Caco-2 (cell line): Measurements from ENCODE around the gene CDPF1. TPM values are rescaled to one million over a fixed set of nuclear protein-coding genes. Genes with fewer than 3 reads are reported as not detected.

Experiments used
- BruUV-seq: library from RNA; stranded (reverse); fragments of 400-500 nt; replicated peaks from 2 replicates; lab custom pipeline; 2021; lab: Mats Ljungman, UMichigan
- CTCF ChIA-PET: fragments of 300-600 bp; sonication (Branson Sonifier 250); formaldehyde crosslinking; loops from one replicate; lab custom pipeline; 2022; ENCODE audit warnings: antibody characterized with exemption; lab: Charles Lee
- POLR2A ChIA-PET: fragments of 300-600 bp; sonication (Branson Sonifier 250); formaldehyde crosslinking; loops from one replicate; lab custom pipeline; 2022; ENCODE audit warnings: antibody characterized with exemption; lab: Charles Lee
- DNase-seq, 2 experiments: peaks; one replicate each; pipeline versions ENCODE4 v3.0.0 to v3.0.0-alpha.2; 2020 to 2022
- H3K27me3 ChIP-seq: replicated peaks from 2 replicates; pipeline ENCODE4 v1.6.0; 2011; ENCODE audit warnings: low read length; ENCODE audit not compliant: control insufficient read depth, insufficient read depth
- H3K36me3 ChIP-seq: 2 replicates; pipeline ENCODE4 v1.5.1; 2011; ENCODE audit warnings: low read length; ENCODE audit not compliant: control insufficient read depth, insufficient read depth
- H3K4me1 ChIP-seq: fragments of 250-450 bp; sonication (Bioruptor Pico); 2 replicates; pipeline ENCODE4 v1.5.1; 2020; ENCODE audit warnings: mild to moderate bottlenecking
- H3K4me3 ChIP-seq: 2 replicates; pipeline ENCODE4 v1.5.1; 2011; ENCODE audit warnings: low read depth, mild to moderate bottlenecking, control low read depth, low read length
- H3K9me3 ChIP-seq: fragments of 250-450 bp; sonication (Bioruptor Pico); 2 replicates; pipeline ENCODE4 v1.5.1; 2020; ENCODE audit warnings: mild to moderate bottlenecking, moderate library complexity
- H3K27ac Mint-ChIP-seq: one replicate; pipeline ENCODE4 v1.8.0; 2022; ENCODE audit warnings: mixed read lengths; ENCODE audit not compliant: unreplicated experiment
- H3K27me3 Mint-ChIP-seq: one replicate; pipeline ENCODE4 v1.8.0; 2022; ENCODE audit warnings: mixed read lengths; ENCODE audit not compliant: insufficient read depth, unreplicated experiment
- H3K36me3 Mint-ChIP-seq: one replicate; pipeline ENCODE4 v1.8.0; 2022; ENCODE audit warnings: mild to moderate bottlenecking, mixed read lengths; ENCODE audit not compliant: insufficient read depth, unreplicated experiment
- H3K4me1 Mint-ChIP-seq: one replicate; pipeline ENCODE4 v1.8.0; 2022; ENCODE audit warnings: low read depth, mixed read lengths; ENCODE audit not compliant: unreplicated experiment
- H3K4me3 Mint-ChIP-seq: one replicate; pipeline ENCODE4 v1.8.0; 2022; ENCODE audit warnings: mild to moderate bottlenecking, moderate library complexity, mixed read lengths; ENCODE audit not compliant: unreplicated experiment
- H3K9me3 Mint-ChIP-seq: one replicate; pipeline ENCODE4 v1.8.0; 2022; ENCODE audit warnings: mixed read lengths; ENCODE audit not compliant: unreplicated experiment
- CTCF ChIP-seq, 2 experiments: fragments of 200-600 bp in 1 of 2; IDR thresholded peaks; 1 replicate in 1 of 2; 2 replicates in 1 of 2; pipeline versions ENCODE4 v1.5.1 to v1.8.0; 2011 to 2022; ENCODE audit warnings: antibody characterized with exemption in 1 of 2, control low read depth in 1 of 2, inconsistent platforms in 1 of 2, low read depth in 1 of 2, low read length in 1 of 2, mild to moderate bottlenecking in 1 of 2, moderate library complexity in 1 of 2; ENCODE audit not compliant: insufficient read depth in 1 of 2, severe bottlenecking in 1 of 2, unreplicated experiment in 1 of 2
- intact Hi-C: fragments of 100-400 bp; cut with micrococcal nuclease; formaldehyde crosslinking; loops from one replicate; pipeline ENCODE4 v1.10.0; 2022; ENCODE audit not compliant: unreplicated experiment
- total RNA-seq: library from RNA; stranded (reverse); gene quantifications from 2 replicates; pipeline ENCODE4 v1.2.3, GENCODE V29; 2022

Gene CDPF1
- total RNA-seq, 1 experiment from 2014 or later = 7.2 TPM

- H3K27ac Mint-ChIP-seq = no peak overlapping the region
- Histone ChIP-seq H3K9me3 (no peaks in the 10 kb centered on the region), H3K27me3 (no peaks in the 10 kb centered on the region), H3K4me3 (no peak overlapping the region), H3K4me1 (peaks cover 12% of the 10 kb centered on the region), H3K36me3 (no peaks in the 10 kb centered on the region)
- no TSS peak for BruUV-seq
- H3K36me3 Mint-ChIP-seq = no peaks in the 10 kb centered on the region
- no peaks in the 10 kb centered on the region for H3K27me3 Mint-ChIP-seq
- CTCF ChIA-PET = no interaction called here
- intact Hi-C loops = no loop called here
- peaks cover 13% of the 10 kb centered on the region for H3K4me1 Mint-ChIP-seq
- H3K4me3 Mint-ChIP-seq = peak overlapping the region; percentile 93
- no peak for DNase-seq
- POLR2A ChIA-PET = no interaction called here
- no peak for TF ChIP-seq CTCF (IDR thresholded peaks at IDR 0.05; ENCODE audit: insufficient read depth in 1 of 2, low read depth in 1 of 2, low read length in 1 of 2, severe bottlenecking in 1 of 2, unreplicated experiment in 1 of 2)
- no peaks in the 10 kb centered on the region for H3K9me3 Mint-ChIP-seq
These were observed 1.8 kb upstream of the CDPF1 start for GRCh38 chr22:46251816-46252380.

- no peaks in the 10 kb centered on the region for H3K9me3 ChIP-seq
- Mint-ChIP-seq H3K4me1 (peaks cover 10% of the 10 kb centered on the region), H3K9me3 (no peaks in the 10 kb centered on the region), H3K27ac (peak overlapping the region; percentile 90), H3K4me3 (peak overlapping the region; percentile 93), H3K36me3 (no peaks in the 10 kb centered on the region), H3K27me3 (no peaks in the 10 kb centered on the region)
- peaks cover 12% of the 10 kb centered on the region for H3K4me1 ChIP-seq
- peak overlapping the region; percentile 78 for H3K4me3 ChIP-seq
- intact Hi-C loops = no loop called here
- ChIA-PET CTCF (no interaction called here), POLR2A (no interaction called here)
- no peak for DNase-seq
- no peak for TF ChIP-seq CTCF (IDR thresholded peaks at IDR 0.05; ENCODE audit: insufficient read depth in 1 of 2, low read depth in 1 of 2, low read length in 1 of 2, severe bottlenecking in 1 of 2, unreplicated experiment in 1 of 2)
- H3K36me3 ChIP-seq = no peaks in the 10 kb centered on the region
- H3K27me3 ChIP-seq = no peaks in the 10 kb centered on the region
- TSS peak; percentile 48 for BruUV-seq
These were observed 1.2 kb upstream of the CDPF1 start for GRCh38 chr22:46251266-46251665.

- POLR2A ChIA-PET = interaction anchor here (0.6 to 1.0 kb wide), 4 partner anchors 17 to 64 kb away, joined by 3 to 8 read pairs (median 4); partner anchors contain the start of genes GTSE1 and TTC38
- no peaks in the 10 kb centered on the region for H3K9me3 Mint-ChIP-seq
- CTCF ChIA-PET = interaction anchor here (0.9 to 1.5 kb wide), 4 partner anchors 46 to 244 kb away, joined by 3 to 5 read pairs (median 3); partner anchors contain the start of genes GTSE1 and TRMU
- no peak for TF ChIP-seq CTCF (IDR thresholded peaks at IDR 0.05; ENCODE audit: insufficient read depth in 1 of 2, low read depth in 1 of 2, low read length in 1 of 2, severe bottlenecking in 1 of 2, unreplicated experiment in 1 of 2)
- no peaks in the 10 kb centered on the region for H3K27me3 Mint-ChIP-seq
- H3K4me3 Mint-ChIP-seq = peak overlapping the region; percentile 93
- no TSS peak for BruUV-seq
- Histone ChIP-seq H3K4me1 (peaks cover 12% of the 10 kb centered on the region), H3K27me3 (no peaks in the 10 kb centered on the region), H3K9me3 (no peaks in the 10 kb centered on the region), H3K36me3 (no peaks in the 10 kb centered on the region), H3K4me3 (peak overlapping the region; percentile 78)
- H3K4me1 Mint-ChIP-seq = peaks cover 7% of the 10 kb centered on the region
- H3K36me3 Mint-ChIP-seq = no peaks in the 10 kb centered on the region
- intact Hi-C loops = loop anchor here (1.0 kb wide), 3 partner anchors 17 to 128 kb away; partner anchors contain the start of gene GTSE1
- peak in 1 of 2 experiments; percentile 40 for DNase-seq
- peak overlapping the region; percentile 90 for H3K27ac Mint-ChIP-seq
These were observed 661 bp upstream of the CDPF1 start for GRCh38 chr22:46250783-46251125.
